Mucosa of stomach (tissue), 1 donor: ENCODE data around the gene PPP2R3C.
A peak's percentile ranks its signal among the peaks of the same experiment; 100 is the strongest.
"Not testable (repeated sequence)": the region's sequence is repeated elsewhere in the genome, so short reads cannot be mapped to it uniquely, and the experiment has no call there.

Experiments
- H3K27me3 ChIP-seq: one replicate; pipeline ENCODE4 v1.7.0; 2013; ENCODE audit warnings: mild to moderate bottlenecking, low read length; ENCODE audit not compliant: control insufficient read depth, insufficient read depth
- H3K36me3 ChIP-seq: one replicate; pipeline ENCODE4 v1.7.0; 2013; ENCODE audit warnings: low read length; ENCODE audit not compliant: control insufficient read depth, insufficient read depth
- H3K4me1 ChIP-seq: one replicate; pipeline ENCODE4 v1.7.0; 2013; ENCODE audit warnings: mild to moderate bottlenecking, low read length; ENCODE audit not compliant: control insufficient read depth, insufficient read depth
- H3K4me3 ChIP-seq: one replicate; pipeline ENCODE4 v1.7.0; 2013; ENCODE audit warnings: low read length
- H3K9ac ChIP-seq: one replicate; pipeline ENCODE4 v1.7.0; 2013; ENCODE audit warnings: mild to moderate bottlenecking, low read length, moderate library complexity
- H3K9me3 ChIP-seq: one replicate; pipeline ENCODE4 v1.7.0; 2013; ENCODE audit warnings: mild to moderate bottlenecking, low read length, moderate library complexity; ENCODE audit not compliant: control insufficient read depth
- donor health status: Pancreatic carcinoma.

The PPP2R3C gene

GRCh38 chr14:35046048-35046750 is 75.6 kb downstream of the PPP2R3C start, which contains the start of gene FAM177A1:
Gene FAM177A1, plus strand, starts transcription at chr14:35046272. Its CDS starts 192 bp downstream, at chr14:35046464.
- H3K4me3 ChIP-seq, result peak within 1 kb of the TSS; percentile 90
- H3K9me3 ChIP-seq, result no peaks in the 10 kb centered on the region
- no peaks in the 10 kb centered on the region for H3K36me3 ChIP-seq
- H3K9ac ChIP-seq, result peak within 1 kb of the TSS; percentile 96
- no peaks in the 10 kb centered on the region for H3K27me3 ChIP-seq
- peaks cover 7% of the 10 kb centered on the region for H3K4me1 ChIP-seq

- H3K4me1 ChIP-seq, result peaks cover 7% of the 10 kb centered on the region
- no peaks in the 10 kb centered on the region for H3K36me3 ChIP-seq
- no peaks in the 10 kb centered on the region for H3K27me3 ChIP-seq
- peak overlapping the region; percentile 65 for H3K4me3 ChIP-seq
- no peaks in the 10 kb centered on the region for H3K9me3 ChIP-seq
- H3K9ac ChIP-seq, result peak overlapping the region; percentile 95
Measured at GRCh38 chr14:35045798-35046047, 76.1 kb downstream of the PPP2R3C start.

- no peaks in the 10 kb centered on the region for H3K27me3 ChIP-seq
- no peaks in the 10 kb centered on the region for H3K36me3 ChIP-seq
- H3K4me1 ChIP-seq, result peaks cover 7% of the 10 kb centered on the region
- H3K4me3 ChIP-seq, result peak overlapping the region; percentile 65
- H3K9ac ChIP-seq, result peak overlapping the region; percentile 95
- H3K9me3 ChIP-seq, result no peaks in the 10 kb centered on the region
Measured at GRCh38 chr14:35044939-35045797, 76.6 kb downstream of the PPP2R3C start.

GRCh38 chr14:35043046-35043445 is 78.7 kb downstream of the PPP2R3C start:
- Histone ChIP-seq H3K4me3 (no peak overlapping the region), H3K36me3 (no peaks in the 10 kb centered on the region), H3K27me3 (no peaks in the 10 kb centered on the region), H3K4me1 (peaks cover 6% of the 10 kb centered on the region), H3K9ac (no peak overlapping the region), H3K9me3 (no peaks in the 10 kb centered on the region)

GRCh38 chr14:35042632-35043031 is 79.2 kb downstream of the PPP2R3C start:
- no peaks in the 10 kb centered on the region for H3K9me3 ChIP-seq
- H3K4me1 ChIP-seq, result peaks cover 2% of the 10 kb centered on the region
- H3K9ac ChIP-seq, result no peak overlapping the region
- H3K4me3 ChIP-seq, result no peak overlapping the region
- no peaks in the 10 kb centered on the region for H3K27me3 ChIP-seq
- H3K36me3 ChIP-seq, result no peaks in the 10 kb centered on the region

- not testable (repeated sequence) for H3K4me1 ChIP-seq, H3K36me3 ChIP-seq, H3K9ac ChIP-seq, H3K9me3 ChIP-seq, H3K4me3 ChIP-seq, H3K27me3 ChIP-seq
Measured at GRCh38 chr14:35038312-35038711, 83.5 kb downstream of the PPP2R3C start.
